Retinal pigment epithelial cell (primary cell): ENCODE measurements around the gene PDGFD.

Source experiments
- DNase-seq: peaks from one replicate; pipeline ENCODE4 v3.0.0-alpha.2; 2010; ENCODE audit warnings: low read depth
- H3K4me3 ChIP-seq: 2 replicates; pipeline ENCODE4 v1.5.1; 2011; ENCODE audit warnings: mild to moderate bottlenecking, low read length, control low read depth, moderate library complexity
- TF ChIP-seq, protein P1 (sequence below): conservative IDR thresholded peaks from 2 replicates; pipeline ENCODE4 v1.5.1; 2011; ENCODE audit warnings: low read depth, low read length, control low read depth, inconsistent platforms

PDGFD gene

GRCh38 chr11:103870821-103871309 lies 293.1 kb downstream of the PDGFD start:
- no peak overlapping the region for H3K4me3 ChIP-seq
- DNase-seq: no peak
- TF ChIP-seq, protein P1, sequence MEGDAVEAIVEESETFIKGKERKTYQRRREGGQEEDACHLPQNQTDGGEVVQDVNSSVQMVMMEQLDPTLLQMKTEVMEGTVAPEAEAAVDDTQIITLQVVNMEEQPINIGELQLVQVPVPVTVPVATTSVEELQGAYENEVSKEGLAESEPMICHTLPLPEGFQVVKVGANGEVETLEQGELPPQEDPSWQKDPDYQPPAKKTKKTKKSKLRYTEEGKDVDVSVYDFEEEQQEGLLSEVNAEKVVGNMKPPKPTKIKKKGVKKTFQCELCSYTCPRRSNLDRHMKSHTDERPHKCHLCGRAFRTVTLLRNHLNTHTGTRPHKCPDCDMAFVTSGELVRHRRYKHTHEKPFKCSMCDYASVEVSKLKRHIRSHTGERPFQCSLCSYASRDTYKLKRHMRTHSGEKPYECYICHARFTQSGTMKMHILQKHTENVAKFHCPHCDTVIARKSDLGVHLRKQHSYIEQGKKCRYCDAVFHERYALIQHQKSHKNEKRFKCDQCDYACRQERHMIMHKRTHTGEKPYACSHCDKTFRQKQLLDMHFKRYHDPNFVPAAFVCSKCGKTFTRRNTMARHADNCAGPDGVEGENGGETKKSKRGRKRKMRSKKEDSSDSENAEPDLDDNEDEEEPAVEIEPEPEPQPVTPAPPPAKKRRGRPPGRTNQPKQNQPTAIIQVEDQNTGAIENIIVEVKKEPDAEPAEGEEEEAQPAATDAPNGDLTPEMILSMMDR: no peak

DNA sequence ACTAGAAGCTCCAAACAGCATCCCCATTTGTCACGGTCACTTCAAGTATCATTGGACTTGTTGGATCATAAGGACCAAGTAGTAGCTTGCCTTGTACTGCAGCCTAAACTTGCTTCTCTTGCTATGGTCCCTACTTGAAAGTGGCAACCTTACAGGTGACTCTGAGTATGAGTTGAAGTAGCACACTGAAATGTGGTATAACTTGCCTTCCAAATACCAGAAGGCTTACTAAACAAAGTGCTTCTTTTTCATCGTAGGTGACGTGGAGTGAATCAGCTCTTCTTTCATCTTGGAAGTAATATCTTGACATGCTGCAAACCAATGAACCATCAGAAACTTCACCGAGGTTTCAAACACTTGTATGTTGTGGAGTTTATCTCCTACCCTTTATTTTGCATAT lies 296.5 kb downstream of the PDGFD start:
- H3K4me3 ChIP-seq: no peak overlapping the region
- TF ChIP-seq, protein P1: no peak
- no peak for DNase-seq

GRCh38 chr11:103863497-103863896 lies 300.4 kb downstream of the PDGFD start:
- H3K4me3 ChIP-seq: no peak overlapping the region
- TF ChIP-seq, protein P1: no peak
- DNase-seq: no peak

GRCh38 chr11:103862802-103863174 lies 301.2 kb downstream of the PDGFD start:
- TF ChIP-seq, protein P1: no peak
- no peak for DNase-seq
- H3K4me3 ChIP-seq: no peak overlapping the region

DNA sequence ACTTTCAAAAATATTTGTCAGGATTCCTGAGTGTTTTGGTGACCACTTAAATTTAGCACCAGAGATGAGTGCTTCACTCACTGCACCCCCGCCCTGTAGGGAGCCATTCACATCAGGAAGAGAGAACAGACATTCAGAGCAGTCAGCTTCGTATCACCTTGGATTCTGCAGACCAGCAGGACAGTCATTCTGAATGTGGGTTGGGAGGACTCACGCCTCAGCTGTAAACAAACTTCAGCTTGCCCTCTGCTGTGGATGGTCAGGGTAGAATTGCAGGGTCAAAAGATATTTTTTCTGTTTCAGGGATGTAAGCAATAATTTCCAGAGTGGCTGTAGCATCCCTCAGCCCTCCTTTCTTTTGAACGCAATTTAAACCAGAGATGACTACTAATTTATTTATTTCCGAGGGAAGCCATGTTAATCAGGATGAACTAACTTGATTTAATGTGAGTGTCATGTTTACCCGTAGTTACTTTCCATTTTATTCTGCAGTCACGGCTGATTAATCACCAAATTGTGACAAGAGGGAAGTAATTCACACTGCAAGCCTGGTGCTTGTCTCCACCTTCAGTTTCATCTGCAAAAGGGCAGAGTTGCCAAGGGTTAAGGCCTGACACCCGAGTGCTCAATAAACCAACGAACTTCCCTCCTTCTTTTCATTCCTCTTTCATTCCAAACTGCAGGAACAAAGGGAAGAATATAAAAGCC lies 301.7 kb downstream of the PDGFD start:
- TF ChIP-seq, protein P1: no peak
- H3K4me3 ChIP-seq: no peak overlapping the region
- no peak for DNase-seq
